ENCODE data around the gene HSFX1. TPM values are rescaled to one million over a fixed set of nuclear protein-coding genes. Genes with fewer than 3 reads are reported as not detected.
"Not testable (repeated sequence)": the region's sequence is repeated elsewhere in the genome, so short reads cannot be mapped to it uniquely, and the experiment has no call there.

The HSFX1 gene
- total and polyA plus RNA-seq, 2 experiments from 2014 or later, result 0.45 to 0.80 TPM

DNA sequence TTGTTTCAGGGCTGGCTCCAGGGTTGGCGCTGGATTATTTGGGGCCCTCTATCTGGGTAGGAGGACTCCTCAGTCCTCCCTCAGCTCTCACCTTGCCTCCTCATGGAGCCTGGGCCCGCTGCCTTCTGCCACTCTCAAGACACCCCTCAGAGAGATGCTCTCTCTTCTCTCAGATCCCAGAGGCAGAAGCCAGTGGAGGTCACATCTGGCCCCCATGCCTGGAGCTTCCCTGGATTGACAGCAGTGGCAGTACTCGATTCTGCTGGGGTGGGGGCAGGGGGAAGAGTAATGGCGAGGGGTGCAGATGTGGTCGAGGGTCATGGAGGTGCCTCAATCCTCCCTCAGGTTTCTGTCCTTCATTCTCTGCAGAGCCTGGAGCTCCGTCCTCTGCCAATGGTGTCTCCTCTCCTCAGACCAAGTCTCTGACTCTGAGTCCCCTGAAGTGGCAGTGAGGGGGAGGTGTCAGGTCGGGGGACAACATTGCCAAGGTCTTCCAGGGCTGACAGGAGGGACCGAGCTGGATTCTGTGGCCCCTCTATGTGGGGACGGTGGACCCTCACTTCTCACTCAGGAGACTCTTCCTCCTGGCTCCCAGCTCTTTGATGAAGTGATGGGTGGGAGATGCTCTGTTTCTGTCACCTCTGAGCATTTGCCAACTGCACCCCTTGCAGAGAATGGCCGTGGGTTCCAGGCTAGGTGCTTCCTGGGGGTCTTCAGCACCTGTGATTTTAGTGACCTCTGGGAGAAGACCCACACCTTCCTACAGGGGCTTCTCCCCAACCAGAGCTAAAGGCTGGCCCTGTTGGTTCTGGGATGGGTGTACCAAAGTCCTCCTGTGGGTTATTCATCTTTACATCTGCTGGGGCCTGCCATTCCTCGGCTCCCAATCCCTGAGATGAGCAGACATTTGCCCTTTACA lies 10.9 kb upstream of the HSFX1 start:
- no peak overlapping the region for H3K4me3 ChIP-seq
- no peaks in the 10 kb centered on the region for H3K27me3 ChIP-seq
- no peaks in the 10 kb centered on the region for H3K9me2 ChIP-seq (replicated peaks; ENCODE audit: insufficient read depth)
- H3K9me3 ChIP-seq (ENCODE audit: low read depth), result no peaks in the 10 kb centered on the region
- no peaks in the 10 kb centered on the region for H3K79me2 ChIP-seq
- WGBS (ENCODE audit: low lambda C conversion rate, missing lambda C conversion rate), result 65% methylated on average over 10 of the region's 11 CpGs
- no peaks in the 10 kb centered on the region for H3K4me1 ChIP-seq (ENCODE audit: insufficient read depth)
- H3K36me3 ChIP-seq (replicated peaks; ENCODE audit: insufficient read depth, low read depth), result no peaks in the 10 kb centered on the region
- H2AFZ ChIP-seq, result no peak overlapping the region
- no peak for DNase-seq (ENCODE audit: low spot score)
- no peak overlapping the region for H3K4me2 ChIP-seq
- no peaks in the 10 kb centered on the region for H4K20me1 ChIP-seq (ENCODE audit: insufficient read depth, poor library complexity, severe bottlenecking)
- no peak for TF ChIP-seq EZH2 (IDR thresholded peaks at IDR 0.05; ENCODE audit: borderline replicate concordance)
- TF ChIP-seq, protein P1, sequence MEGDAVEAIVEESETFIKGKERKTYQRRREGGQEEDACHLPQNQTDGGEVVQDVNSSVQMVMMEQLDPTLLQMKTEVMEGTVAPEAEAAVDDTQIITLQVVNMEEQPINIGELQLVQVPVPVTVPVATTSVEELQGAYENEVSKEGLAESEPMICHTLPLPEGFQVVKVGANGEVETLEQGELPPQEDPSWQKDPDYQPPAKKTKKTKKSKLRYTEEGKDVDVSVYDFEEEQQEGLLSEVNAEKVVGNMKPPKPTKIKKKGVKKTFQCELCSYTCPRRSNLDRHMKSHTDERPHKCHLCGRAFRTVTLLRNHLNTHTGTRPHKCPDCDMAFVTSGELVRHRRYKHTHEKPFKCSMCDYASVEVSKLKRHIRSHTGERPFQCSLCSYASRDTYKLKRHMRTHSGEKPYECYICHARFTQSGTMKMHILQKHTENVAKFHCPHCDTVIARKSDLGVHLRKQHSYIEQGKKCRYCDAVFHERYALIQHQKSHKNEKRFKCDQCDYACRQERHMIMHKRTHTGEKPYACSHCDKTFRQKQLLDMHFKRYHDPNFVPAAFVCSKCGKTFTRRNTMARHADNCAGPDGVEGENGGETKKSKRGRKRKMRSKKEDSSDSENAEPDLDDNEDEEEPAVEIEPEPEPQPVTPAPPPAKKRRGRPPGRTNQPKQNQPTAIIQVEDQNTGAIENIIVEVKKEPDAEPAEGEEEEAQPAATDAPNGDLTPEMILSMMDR (IDR thresholded peaks at IDR 0.05; ENCODE audit: poor library complexity), result no peak
- TF ChIP-seq EZH2phosphoT487 (IDR thresholded peaks at IDR 0.05; ENCODE audit: low read depth, severe bottlenecking, unreplicated experiment), result no peak
- H3K27ac ChIP-seq, result no peak overlapping the region

DNA sequence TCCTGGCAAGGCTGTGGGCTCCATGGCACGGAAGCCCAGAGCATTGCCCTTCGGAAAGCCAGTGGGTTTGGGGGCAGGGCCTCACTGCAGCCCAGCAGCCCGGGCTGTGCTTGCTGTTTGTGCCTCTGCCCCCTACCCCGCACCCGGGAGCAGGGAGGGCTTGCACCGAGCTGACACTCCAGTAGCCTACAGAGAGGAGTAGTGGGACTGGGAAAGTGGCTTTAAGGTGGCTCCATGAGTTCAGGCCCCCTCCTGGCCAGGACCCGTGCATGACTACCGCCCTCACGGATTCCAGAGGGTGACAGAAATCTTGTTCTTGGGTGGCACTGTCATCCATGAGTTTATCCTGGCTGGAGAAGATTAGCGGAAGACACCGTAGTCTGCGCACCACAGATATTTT lies 3.5 kb upstream of the HSFX1 start:
- H4K20me1 ChIP-seq (ENCODE audit: insufficient read depth, poor library complexity, severe bottlenecking); H3K4me1 ChIP-seq (ENCODE audit: insufficient read depth); H3K4me3 ChIP-seq; H3K79me2 ChIP-seq; DNase-seq (ENCODE audit: low spot score); H2AFZ ChIP-seq; H3K4me2 ChIP-seq; H3K36me3 ChIP-seq (replicated peaks; ENCODE audit: insufficient read depth, low read depth); H3K9me2 ChIP-seq (replicated peaks; ENCODE audit: insufficient read depth); H3K27ac ChIP-seq; H3K27me3 ChIP-seq; H3K9me3 ChIP-seq (ENCODE audit: low read depth): not testable (repeated sequence)
- 73% methylated on average over 4 of the region's 12 CpGs for WGBS (ENCODE audit: low lambda C conversion rate, missing lambda C conversion rate)

DNA sequence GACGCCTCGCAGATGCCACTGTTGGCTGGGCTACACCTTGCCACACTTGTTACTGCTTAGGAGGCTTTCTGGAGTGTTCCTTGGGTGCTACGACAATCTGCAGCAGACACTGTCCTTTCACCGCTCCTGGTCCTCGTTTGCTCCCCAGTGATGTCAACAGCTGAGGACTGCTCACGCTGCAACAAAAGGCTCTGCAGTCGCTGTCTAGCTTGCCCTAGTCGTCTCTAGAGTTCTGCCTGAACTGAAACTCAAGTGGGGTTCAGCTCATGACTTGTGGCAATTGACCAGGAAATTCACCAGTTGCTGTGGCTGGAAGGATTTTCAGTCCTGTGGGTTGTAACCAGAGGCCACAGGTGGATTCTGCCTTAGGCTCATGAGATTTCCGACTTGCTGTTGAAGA lies 842 bp upstream of the HSFX1 start:
- H3K4me2 ChIP-seq, result not testable (repeated sequence)

DNA sequence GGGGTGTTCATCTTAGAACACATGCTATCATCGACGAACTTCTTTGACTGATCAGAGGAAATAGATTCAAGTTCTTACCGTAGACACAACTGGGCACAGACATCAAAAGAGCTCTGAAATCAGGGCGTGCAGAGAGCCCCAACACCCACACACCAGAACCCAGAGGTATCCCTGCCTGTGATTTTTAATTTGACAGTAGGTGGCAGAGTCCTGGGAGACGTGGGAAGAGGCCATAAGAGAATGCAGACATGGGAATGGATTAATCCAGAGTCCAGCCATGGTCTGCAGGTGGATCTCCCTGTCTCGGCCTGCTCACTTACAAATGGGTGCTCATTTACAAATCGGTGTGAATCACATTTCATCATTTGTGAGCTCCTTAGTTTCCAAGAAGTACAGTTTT lies 4.1 kb downstream of the HSFX1 start:
- H3K9me2 ChIP-seq (replicated peaks; ENCODE audit: insufficient read depth); H3K27ac ChIP-seq; H3K4me1 ChIP-seq (ENCODE audit: insufficient read depth); H2AFZ ChIP-seq; H4K20me1 ChIP-seq (ENCODE audit: insufficient read depth, poor library complexity, severe bottlenecking); H3K27me3 ChIP-seq; H3K4me3 ChIP-seq; H3K4me2 ChIP-seq; H3K9me3 ChIP-seq (ENCODE audit: low read depth); DNase-seq (ENCODE audit: low spot score); H3K79me2 ChIP-seq; H3K36me3 ChIP-seq (replicated peaks; ENCODE audit: insufficient read depth, low read depth): not testable (repeated sequence)
- WGBS (ENCODE audit: low lambda C conversion rate, missing lambda C conversion rate), result no CpG with 5 or more reads among the region's 7 CpGs

More for the DNA sequence above, 842 bp upstream of the HSFX1 start:
- not testable (repeated sequence) for H3K4me1 ChIP-seq (ENCODE audit: insufficient read depth); H3K4me3 ChIP-seq; H3K9me2 ChIP-seq (replicated peaks; ENCODE audit: insufficient read depth); H3K79me2 ChIP-seq; H4K20me1 ChIP-seq (ENCODE audit: insufficient read depth, poor library complexity, severe bottlenecking); H2AFZ ChIP-seq; H3K27ac ChIP-seq; H3K27me3 ChIP-seq; H3K9me3 ChIP-seq (ENCODE audit: low read depth); H3K36me3 ChIP-seq (replicated peaks; ENCODE audit: insufficient read depth, low read depth); DNase-seq (ENCODE audit: low spot score)
- WGBS (ENCODE audit: low lambda C conversion rate, missing lambda C conversion rate), result no CpG with 5 or more reads among the region's 9 CpGs

DNA sequence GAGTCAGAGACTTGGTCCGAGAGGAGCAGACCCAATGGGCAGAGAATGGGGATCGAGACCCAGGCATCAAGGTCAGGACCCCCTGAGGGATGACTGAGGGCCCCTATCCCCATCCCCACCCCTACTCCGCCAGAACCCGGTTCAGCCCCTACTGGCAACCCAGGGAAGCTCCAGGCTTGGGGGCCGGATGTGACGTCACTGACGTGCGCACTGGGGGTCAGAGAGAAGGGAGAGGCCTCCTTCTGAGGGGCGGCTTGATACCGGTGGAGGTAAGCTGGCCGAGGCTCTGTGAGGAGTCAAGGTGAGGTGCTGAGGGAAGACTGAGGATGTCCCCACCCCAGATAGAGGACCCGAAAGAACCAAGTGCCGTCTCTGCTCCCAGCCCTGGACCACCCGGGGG lies 7.9 kb downstream of the HSFX1 start, which contains the start of gene MAGEA9:
TSS of gene MAGEA9 (plus strand) at position 204 of the 400 bp plus-strand sequence. CDS start 4,281 bp downstream, outside the sequence.
- not testable (repeated sequence) for H3K4me1 ChIP-seq (ENCODE audit: insufficient read depth); H3K4me3 ChIP-seq; H3K36me3 ChIP-seq (replicated peaks; ENCODE audit: insufficient read depth, low read depth); H4K20me1 ChIP-seq (ENCODE audit: insufficient read depth, poor library complexity, severe bottlenecking); H3K27ac ChIP-seq; H3K9me3 ChIP-seq (ENCODE audit: low read depth); H3K79me2 ChIP-seq; DNase-seq (ENCODE audit: low spot score); H2AFZ ChIP-seq; H3K4me2 ChIP-seq; H3K27me3 ChIP-seq; H3K9me2 ChIP-seq (replicated peaks; ENCODE audit: insufficient read depth)
- WGBS (ENCODE audit: low lambda C conversion rate, missing lambda C conversion rate), result no CpG with 5 or more reads among the region's 14 CpGs

DNA sequence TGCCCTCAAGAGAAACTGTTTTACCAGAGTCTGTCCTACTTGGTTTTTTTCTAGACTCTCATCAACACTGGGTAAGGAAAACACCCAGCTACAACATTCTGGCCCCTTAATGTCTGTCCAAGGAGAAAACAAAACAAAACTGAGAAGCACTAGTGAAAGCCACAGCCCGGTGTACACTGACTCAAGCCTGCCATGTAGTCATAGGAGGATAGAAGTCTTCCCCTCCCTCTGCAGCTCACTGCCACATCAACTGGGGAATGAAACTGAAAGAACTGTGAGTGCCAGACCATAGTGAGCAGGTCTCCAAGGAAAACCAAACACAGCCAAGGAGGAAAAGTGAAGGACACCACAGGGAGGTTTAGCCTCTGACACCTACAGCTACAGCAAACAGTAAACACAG lies 21.7 kb downstream of the HSFX1 start:
- not testable (repeated sequence) for H3K9me3 ChIP-seq (ENCODE audit: low read depth); H3K4me3 ChIP-seq; H2AFZ ChIP-seq; H3K9me2 ChIP-seq (replicated peaks; ENCODE audit: insufficient read depth); H3K27me3 ChIP-seq; H3K36me3 ChIP-seq (replicated peaks; ENCODE audit: insufficient read depth, low read depth); H3K4me2 ChIP-seq; DNase-seq (ENCODE audit: low spot score); H3K79me2 ChIP-seq; H3K27ac ChIP-seq; H4K20me1 ChIP-seq (ENCODE audit: insufficient read depth, poor library complexity, severe bottlenecking); H3K4me1 ChIP-seq (ENCODE audit: insufficient read depth)
- no CpG with 5 or more reads among the region's 1 CpG for WGBS (ENCODE audit: low lambda C conversion rate, missing lambda C conversion rate)

Measured in hepatocyte (in vitro differentiated cells).